K562 (cell line): ENCODE data around the gene OTUD5. TPM values are rescaled to one million over a fixed set of nuclear protein-coding genes. Genes with fewer than 3 reads are reported as not detected.

Source experiments
- polyA plus RNA-seq, 8 experiments: library from polyadenylated mRNA; depleted of rRNA in 4 of 8; stranded (reverse) in 5 of 8; unstranded in 3 of 8; fragments of >200 nt; fragmentation: Nextera tagmentation in 2 of 8; fragmentation: Illumina TruSeq in 1 of 8; extraction: Ambion mirVana in 2 of 8; extraction: Trizol in 1 of 8; gene quantifications; 2 replicates each; pipeline versions ENCODE4 v1.2.1 to v1.2.3, GENCODE V29; 2011 to 2014; ENCODE audit warnings: inconsistent platforms in 1 of 8, missing spikeins in 1 of 8
- small RNA-seq: library from RNA; depleted of rRNA; stranded (forward); fragments of <200 nt; gene quantifications from one replicate; pipeline ENCODE3, GENCODE V24; 2014
- total RNA-seq, 7 experiments: library from RNA; depleted of rRNA in 6 of 7; stranded (reverse); fragments of >200 nt in 6 of 7; fragmentation: Illumina TruSeq in 2 of 7; extraction: Trizol in 2 of 7; gene quantifications; 2 replicates each; pipeline versions ENCODE4 v1.2.1 to v1.2.3, GENCODE V29; 2011 to 2021; ENCODE audit warnings: low replicate concordance in 1 of 7

OTUD5 gene
- total and polyA plus RNA-seq, 9 of the 15 experiments (the other 6 are each of a cell fraction or from before 2014, with no cell fraction given): 3.6 to 102 (median 59.0) TPM

Small RNAs within 50 kb of the gene (small RNA-seq; reads per million reads assigned to genes)
- gene RNU6-722P: not detected

Other genes starting within 250 kb of the OTUD5 start
Only the 7 nearest of the 20 such genes appear.
- 122 and 171 TPM in 2 replicates for gene TIMM17B, start 59.8 kb downstream of the OTUD5 start, total RNA-seq (2014; rRNA removed)
- 45.7 and 66.0 TPM in 2 replicates for gene TIMM17B, start 59.8 kb downstream of the OTUD5 start, total RNA-seq (2014; rRNA removed; fragmentation: Illumina TruSeq; extraction: Trizol)
- gene TIMM17B, start 59.8 kb downstream of the OTUD5 start, total RNA-seq (2015; rRNA removed; fragmentation: Illumina TruSeq; extraction: Trizol): 94.8 and 95.4 TPM in 2 replicates
- 156 and 158 TPM in 2 replicates for gene TIMM17B, start 59.8 kb downstream of the OTUD5 start, total RNA-seq (2021)
- 115 and 134 TPM in 2 replicates for gene TIMM17B, start 59.8 kb downstream of the OTUD5 start, polyA plus RNA-seq (2011; rRNA removed)
- 140 and 176 TPM in 2 replicates for gene TIMM17B, start 59.8 kb downstream of the OTUD5 start, polyA plus RNA-seq (2014; fragmentation: Illumina TruSeq; extraction: Trizol)
- 10 to 100 TPM in 1 of 2 experiments, 1 to 10 TPM in 1; 9.9 to 69.0 TPM for gene TIMM17B, start 59.8 kb downstream of the OTUD5 start, polyA plus RNA-seq (2014; fragmentation: Nextera tagmentation; extraction: Ambion mirVana)
- 176 and 184 TPM in 2 replicates for gene TIMM17B, start 59.8 kb downstream of the OTUD5 start, polyA plus RNA-seq (2014; rRNA removed)
- gene PQBP1, start 59.7 kb downstream of the OTUD5 start, total RNA-seq (2014; rRNA removed): 255 and 262 TPM in 2 replicates
- gene PQBP1, start 59.7 kb downstream of the OTUD5 start, total RNA-seq (2014; rRNA removed; fragmentation: Illumina TruSeq; extraction: Trizol): 64.7 and 75.4 TPM in 2 replicates
- 112 and 113 TPM in 2 replicates for gene PQBP1, start 59.7 kb downstream of the OTUD5 start, total RNA-seq (2015; rRNA removed; fragmentation: Illumina TruSeq; extraction: Trizol)
- gene PQBP1, start 59.7 kb downstream of the OTUD5 start, total RNA-seq (2021): 182 and 197 TPM in 2 replicates
- 72.8 and 81.5 TPM in 2 replicates for gene PQBP1, start 59.7 kb downstream of the OTUD5 start, polyA plus RNA-seq (2011; rRNA removed)
- 227 and 228 TPM in 2 replicates for gene PQBP1, start 59.7 kb downstream of the OTUD5 start, polyA plus RNA-seq (2014; fragmentation: Illumina TruSeq; extraction: Trizol)
- gene PQBP1, start 59.7 kb downstream of the OTUD5 start, polyA plus RNA-seq (2014; fragmentation: Nextera tagmentation; extraction: Ambion mirVana): 10 to 100 TPM; 41.3 to 77.0 TPM
- gene PQBP1, start 59.7 kb downstream of the OTUD5 start, polyA plus RNA-seq (2014; rRNA removed): 172 and 186 TPM in 2 replicates
- gene SLC35A2, start 46.0 kb downstream of the OTUD5 start, total RNA-seq (2014; rRNA removed): 18.0 and 22.3 TPM in 2 replicates
- 19.6 and 19.8 TPM in 2 replicates for gene SLC35A2, start 46.0 kb downstream of the OTUD5 start, total RNA-seq (2014; rRNA removed; fragmentation: Illumina TruSeq; extraction: Trizol)
- 19.2 and 20.0 TPM in 2 replicates for gene SLC35A2, start 46.0 kb downstream of the OTUD5 start, total RNA-seq (2015; rRNA removed; fragmentation: Illumina TruSeq; extraction: Trizol)
- gene SLC35A2, start 46.0 kb downstream of the OTUD5 start, total RNA-seq (2021): 32.3 and 38.9 TPM in 2 replicates
- 37.4 and 59.3 TPM in 2 replicates for gene SLC35A2, start 46.0 kb downstream of the OTUD5 start, polyA plus RNA-seq (2011; rRNA removed)
- gene SLC35A2, start 46.0 kb downstream of the OTUD5 start, polyA plus RNA-seq (2014; fragmentation: Illumina TruSeq; extraction: Trizol): 37.6 and 42.6 TPM in 2 replicates
- gene SLC35A2, start 46.0 kb downstream of the OTUD5 start, polyA plus RNA-seq (2014; fragmentation: Nextera tagmentation; extraction: Ambion mirVana): 1 to 10 TPM; 3.3 to 5.2 TPM
- gene SLC35A2, start 46.0 kb downstream of the OTUD5 start, polyA plus RNA-seq (2014; rRNA removed): 32.3 and 36.5 TPM in 2 replicates
- gene PIM2, start 38.6 kb downstream of the OTUD5 start, total RNA-seq (2014; rRNA removed): 110 and 140 TPM in 2 replicates
- 101 and 103 TPM in 2 replicates for gene PIM2, start 38.6 kb downstream of the OTUD5 start, total RNA-seq (2014; rRNA removed; fragmentation: Illumina TruSeq; extraction: Trizol)
- gene PIM2, start 38.6 kb downstream of the OTUD5 start, total RNA-seq (2015; rRNA removed; fragmentation: Illumina TruSeq; extraction: Trizol): 104 and 108 TPM in 2 replicates
- 138 and 147 TPM in 2 replicates for gene PIM2, start 38.6 kb downstream of the OTUD5 start, total RNA-seq (2021)
- gene PIM2, start 38.6 kb downstream of the OTUD5 start, polyA plus RNA-seq (2011; rRNA removed): 161 and 197 TPM in 2 replicates
- gene PIM2, start 38.6 kb downstream of the OTUD5 start, polyA plus RNA-seq (2014; fragmentation: Illumina TruSeq; extraction: Trizol): 187 and 191 TPM in 2 replicates
- 10 to 100 TPM; 67.6 to 91.4 TPM for gene PIM2, start 38.6 kb downstream of the OTUD5 start, polyA plus RNA-seq (2014; fragmentation: Nextera tagmentation; extraction: Ambion mirVana)
- gene PIM2, start 38.6 kb downstream of the OTUD5 start, polyA plus RNA-seq (2014; rRNA removed): 101 and 102 TPM in 2 replicates
- 0.20 TPM in 1 of 2 replicates, not detected in the other for gene KCND1, start 14.2 kb upstream of the OTUD5 start, total RNA-seq (2014; rRNA removed)
- 0.16 and 0.22 TPM in 2 replicates for gene KCND1, start 14.2 kb upstream of the OTUD5 start, total RNA-seq (2014; rRNA removed; fragmentation: Illumina TruSeq; extraction: Trizol)
- 0.19 and 0.36 TPM in 2 replicates for gene KCND1, start 14.2 kb upstream of the OTUD5 start, total RNA-seq (2015; rRNA removed; fragmentation: Illumina TruSeq; extraction: Trizol)
- 0.75 and 0.83 TPM in 2 replicates for gene KCND1, start 14.2 kb upstream of the OTUD5 start, total RNA-seq (2021)
- gene KCND1, start 14.2 kb upstream of the OTUD5 start, polyA plus RNA-seq (2011; rRNA removed): 0.42 and 0.72 TPM in 2 replicates
- 0.78 and 0.83 TPM in 2 replicates for gene KCND1, start 14.2 kb upstream of the OTUD5 start, polyA plus RNA-seq (2014; fragmentation: Illumina TruSeq; extraction: Trizol)
- gene KCND1, start 14.2 kb upstream of the OTUD5 start, polyA plus RNA-seq (2014; fragmentation: Nextera tagmentation; extraction: Ambion mirVana): under 1 TPM; 0.06 to 0.14 TPM
- gene KCND1, start 14.2 kb upstream of the OTUD5 start, polyA plus RNA-seq (2014; rRNA removed): 0.39 and 0.60 TPM in 2 replicates
- gene GRIPAP1, start 44.7 kb upstream of the OTUD5 start, total RNA-seq (2014; rRNA removed): 21.7 and 24.0 TPM in 2 replicates
- 15.3 and 16.2 TPM in 2 replicates for gene GRIPAP1, start 44.7 kb upstream of the OTUD5 start, total RNA-seq (2014; rRNA removed; fragmentation: Illumina TruSeq; extraction: Trizol)
- gene GRIPAP1, start 44.7 kb upstream of the OTUD5 start, total RNA-seq (2015; rRNA removed; fragmentation: Illumina TruSeq; extraction: Trizol): 18.4 and 20.8 TPM in 2 replicates
- gene GRIPAP1, start 44.7 kb upstream of the OTUD5 start, total RNA-seq (2021): 27.4 and 37.5 TPM in 2 replicates
- 28.8 and 31.9 TPM in 2 replicates for gene GRIPAP1, start 44.7 kb upstream of the OTUD5 start, polyA plus RNA-seq (2011; rRNA removed)
- gene GRIPAP1, start 44.7 kb upstream of the OTUD5 start, polyA plus RNA-seq (2014; fragmentation: Illumina TruSeq; extraction: Trizol): 27.3 and 31.0 TPM in 2 replicates
- 1 to 10 TPM; 4.1 to 4.6 TPM for gene GRIPAP1, start 44.7 kb upstream of the OTUD5 start, polyA plus RNA-seq (2014; fragmentation: Nextera tagmentation; extraction: Ambion mirVana)
- 41.6 and 42.4 TPM in 2 replicates for gene GRIPAP1, start 44.7 kb upstream of the OTUD5 start, polyA plus RNA-seq (2014; rRNA removed)
- gene TFE3, start 85.8 kb upstream of the OTUD5 start, total RNA-seq (2014; rRNA removed): 15.9 and 20.8 TPM in 2 replicates
- 8.4 and 9.5 TPM in 2 replicates for gene TFE3, start 85.8 kb upstream of the OTUD5 start, total RNA-seq (2014; rRNA removed; fragmentation: Illumina TruSeq; extraction: Trizol)
- gene TFE3, start 85.8 kb upstream of the OTUD5 start, total RNA-seq (2015; rRNA removed; fragmentation: Illumina TruSeq; extraction: Trizol): 11.8 and 11.9 TPM in 2 replicates
- 16.9 and 20.3 TPM in 2 replicates for gene TFE3, start 85.8 kb upstream of the OTUD5 start, total RNA-seq (2021)
- 10.5 and 11.2 TPM in 2 replicates for gene TFE3, start 85.8 kb upstream of the OTUD5 start, polyA plus RNA-seq (2011; rRNA removed)
- gene TFE3, start 85.8 kb upstream of the OTUD5 start, polyA plus RNA-seq (2014; fragmentation: Illumina TruSeq; extraction: Trizol): 18.7 and 20.6 TPM in 2 replicates
- 1 to 10 TPM; 1.9 to 3.8 TPM for gene TFE3, start 85.8 kb upstream of the OTUD5 start, polyA plus RNA-seq (2014; fragmentation: Nextera tagmentation; extraction: Ambion mirVana)
- 14.8 and 15.1 TPM in 2 replicates for gene TFE3, start 85.8 kb upstream of the OTUD5 start, polyA plus RNA-seq (2014; rRNA removed)